ENCODE data around the gene CACNA2D2. TPM values are rescaled to one million over a fixed set of nuclear protein-coding genes. Genes with fewer than 3 reads are reported as not detected.
A peak's percentile ranks its signal among the peaks of the same experiment; 100 is the strongest.

CACNA2D2 gene
- total and polyA plus RNA-seq, 4 donors: 0.10 to 0.19 (median 0.15) TPM

DNA sequence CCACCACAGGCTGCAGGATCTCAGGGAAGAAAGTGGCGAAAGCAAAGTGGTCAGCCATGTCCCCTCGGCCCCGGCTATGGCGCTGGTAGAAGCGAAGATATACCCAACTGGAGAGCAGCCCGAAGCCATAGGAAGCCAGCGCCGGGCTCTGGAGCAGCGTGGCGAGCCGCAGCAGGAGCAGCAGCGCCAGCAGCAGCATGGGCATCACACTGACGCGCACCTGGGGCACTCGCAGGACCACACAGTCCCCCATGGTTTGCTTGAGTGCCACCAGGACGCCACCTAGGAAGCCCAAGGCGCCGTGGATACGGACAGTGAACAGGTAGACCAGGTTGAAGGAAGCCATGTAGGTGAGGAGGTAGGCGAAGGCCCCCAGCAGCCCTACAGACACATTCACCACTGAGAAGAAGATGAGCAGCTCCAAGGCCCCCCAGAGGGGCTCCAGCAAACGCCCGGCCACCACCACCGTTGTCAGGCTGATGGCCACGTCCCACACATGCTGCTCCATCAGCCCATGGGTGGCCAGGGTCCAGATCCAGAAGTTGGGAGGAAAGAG is 145.0 kb downstream of the CACNA2D2 start:
- H3K4me3 ChIP-seq (ENCODE audit: low read depth in 1 of 3, low read length in 3 of 3): peak overlapping the region; percentile 77 to 84 (median 81)
- no peak for DNase-seq (ENCODE audit: low spot score)
- peaks cover 16 to 59% (median 41%) of the 10 kb centered on the region in 4 donors for H3K4me1 ChIP-seq (ENCODE audit: control insufficient read depth in 4 of 4, insufficient read depth in 4 of 4, low read length in 3 of 4)
- WGBS: 57% methylated on average over 24 of the region's 24 CpGs
- peak overlapping the region; percentile 59 to 87 for H3K27ac ChIP-seq (ENCODE audit: low read depth in 1 of 2, low read length in 2 of 2)
- H3K9ac ChIP-seq (ENCODE audit: low read depth in 1 of 2, low read length in 2 of 2): peak overlapping the region; percentile 54 to 99
- H3K9me3 ChIP-seq (ENCODE audit: control insufficient read depth in 4 of 4, low read length in 3 of 4): no peaks in the 10 kb centered on the region
- no peaks in the 10 kb centered on the region for H3K27me3 ChIP-seq (ENCODE audit: control insufficient read depth in 4 of 4, insufficient read depth in 4 of 4, low read length in 3 of 4)
- TF ChIP-seq HNF4G (IDR thresholded peaks at IDR 0.05) (no peak), JUND (IDR thresholded peaks at IDR 0.05) (no peak), EGR1 (IDR thresholded peaks at IDR 0.05; ENCODE audit: low read depth in 2 of 2) (no peak), NR2F2 (IDR thresholded peaks at IDR 0.05) (no peak), RXRA (IDR thresholded peaks at IDR 0.05) (no peak), SP1 (IDR thresholded peaks at IDR 0.05) (no peak), GABPA (IDR thresholded peaks at IDR 0.05 in 1 of 2, conservative IDR thresholded peaks at IDR 0.05 in 1 of 2) (no peak), YY1 (IDR thresholded peaks at IDR 0.05) (no peak), TAF1 (conservative IDR thresholded peaks at IDR 0.05) (no peak), FOXA1 (IDR thresholded peaks at IDR 0.05) (no peak), HNF4A (conservative IDR thresholded peaks at IDR 0.05) (no peak), FOXA2 (IDR thresholded peaks at IDR 0.05) (no peak), RAD21 (IDR thresholded peaks at IDR 0.05) (no peak)
- TF ChIP-seq, protein P1, sequence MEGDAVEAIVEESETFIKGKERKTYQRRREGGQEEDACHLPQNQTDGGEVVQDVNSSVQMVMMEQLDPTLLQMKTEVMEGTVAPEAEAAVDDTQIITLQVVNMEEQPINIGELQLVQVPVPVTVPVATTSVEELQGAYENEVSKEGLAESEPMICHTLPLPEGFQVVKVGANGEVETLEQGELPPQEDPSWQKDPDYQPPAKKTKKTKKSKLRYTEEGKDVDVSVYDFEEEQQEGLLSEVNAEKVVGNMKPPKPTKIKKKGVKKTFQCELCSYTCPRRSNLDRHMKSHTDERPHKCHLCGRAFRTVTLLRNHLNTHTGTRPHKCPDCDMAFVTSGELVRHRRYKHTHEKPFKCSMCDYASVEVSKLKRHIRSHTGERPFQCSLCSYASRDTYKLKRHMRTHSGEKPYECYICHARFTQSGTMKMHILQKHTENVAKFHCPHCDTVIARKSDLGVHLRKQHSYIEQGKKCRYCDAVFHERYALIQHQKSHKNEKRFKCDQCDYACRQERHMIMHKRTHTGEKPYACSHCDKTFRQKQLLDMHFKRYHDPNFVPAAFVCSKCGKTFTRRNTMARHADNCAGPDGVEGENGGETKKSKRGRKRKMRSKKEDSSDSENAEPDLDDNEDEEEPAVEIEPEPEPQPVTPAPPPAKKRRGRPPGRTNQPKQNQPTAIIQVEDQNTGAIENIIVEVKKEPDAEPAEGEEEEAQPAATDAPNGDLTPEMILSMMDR (IDR thresholded peaks at IDR 0.05; ENCODE audit: low read depth, low read length, missing input control): no peak
- TF ChIP-seq, protein P2, sequence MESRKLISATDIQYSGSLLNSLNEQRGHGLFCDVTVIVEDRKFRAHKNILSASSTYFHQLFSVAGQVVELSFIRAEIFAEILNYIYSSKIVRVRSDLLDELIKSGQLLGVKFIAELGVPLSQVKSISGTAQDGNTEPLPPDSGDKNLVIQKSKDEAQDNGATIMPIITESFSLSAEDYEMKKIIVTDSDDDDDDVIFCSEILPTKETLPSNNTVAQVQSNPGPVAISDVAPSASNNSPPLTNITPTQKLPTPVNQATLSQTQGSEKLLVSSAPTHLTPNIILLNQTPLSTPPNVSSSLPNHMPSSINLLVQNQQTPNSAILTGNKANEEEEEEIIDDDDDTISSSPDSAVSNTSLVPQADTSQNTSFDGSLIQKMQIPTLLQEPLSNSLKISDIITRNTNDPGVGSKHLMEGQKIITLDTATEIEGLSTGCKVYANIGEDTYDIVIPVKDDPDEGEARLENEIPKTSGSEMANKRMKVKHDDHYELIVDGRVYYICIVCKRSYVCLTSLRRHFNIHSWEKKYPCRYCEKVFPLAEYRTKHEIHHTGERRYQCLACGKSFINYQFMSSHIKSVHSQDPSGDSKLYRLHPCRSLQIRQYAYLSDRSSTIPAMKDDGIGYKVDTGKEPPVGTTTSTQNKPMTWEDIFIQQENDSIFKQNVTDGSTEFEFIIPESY (IDR thresholded peaks at IDR 0.05): no peak
- TF ChIP-seq, protein P3, sequence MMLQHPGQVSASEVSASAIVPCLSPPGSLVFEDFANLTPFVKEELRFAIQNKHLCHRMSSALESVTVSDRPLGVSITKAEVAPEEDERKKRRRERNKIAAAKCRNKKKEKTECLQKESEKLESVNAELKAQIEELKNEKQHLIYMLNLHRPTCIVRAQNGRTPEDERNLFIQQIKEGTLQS (IDR thresholded peaks at IDR 0.05): no peak
- TF ChIP-seq, protein P4, sequence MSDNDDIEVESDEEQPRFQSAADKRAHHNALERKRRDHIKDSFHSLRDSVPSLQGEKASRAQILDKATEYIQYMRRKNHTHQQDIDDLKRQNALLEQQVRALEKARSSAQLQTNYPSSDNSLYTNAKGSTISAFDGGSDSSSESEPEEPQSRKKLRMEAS (IDR thresholded peaks at IDR 0.05): no peak
- TF ChIP-seq, protein P5, sequence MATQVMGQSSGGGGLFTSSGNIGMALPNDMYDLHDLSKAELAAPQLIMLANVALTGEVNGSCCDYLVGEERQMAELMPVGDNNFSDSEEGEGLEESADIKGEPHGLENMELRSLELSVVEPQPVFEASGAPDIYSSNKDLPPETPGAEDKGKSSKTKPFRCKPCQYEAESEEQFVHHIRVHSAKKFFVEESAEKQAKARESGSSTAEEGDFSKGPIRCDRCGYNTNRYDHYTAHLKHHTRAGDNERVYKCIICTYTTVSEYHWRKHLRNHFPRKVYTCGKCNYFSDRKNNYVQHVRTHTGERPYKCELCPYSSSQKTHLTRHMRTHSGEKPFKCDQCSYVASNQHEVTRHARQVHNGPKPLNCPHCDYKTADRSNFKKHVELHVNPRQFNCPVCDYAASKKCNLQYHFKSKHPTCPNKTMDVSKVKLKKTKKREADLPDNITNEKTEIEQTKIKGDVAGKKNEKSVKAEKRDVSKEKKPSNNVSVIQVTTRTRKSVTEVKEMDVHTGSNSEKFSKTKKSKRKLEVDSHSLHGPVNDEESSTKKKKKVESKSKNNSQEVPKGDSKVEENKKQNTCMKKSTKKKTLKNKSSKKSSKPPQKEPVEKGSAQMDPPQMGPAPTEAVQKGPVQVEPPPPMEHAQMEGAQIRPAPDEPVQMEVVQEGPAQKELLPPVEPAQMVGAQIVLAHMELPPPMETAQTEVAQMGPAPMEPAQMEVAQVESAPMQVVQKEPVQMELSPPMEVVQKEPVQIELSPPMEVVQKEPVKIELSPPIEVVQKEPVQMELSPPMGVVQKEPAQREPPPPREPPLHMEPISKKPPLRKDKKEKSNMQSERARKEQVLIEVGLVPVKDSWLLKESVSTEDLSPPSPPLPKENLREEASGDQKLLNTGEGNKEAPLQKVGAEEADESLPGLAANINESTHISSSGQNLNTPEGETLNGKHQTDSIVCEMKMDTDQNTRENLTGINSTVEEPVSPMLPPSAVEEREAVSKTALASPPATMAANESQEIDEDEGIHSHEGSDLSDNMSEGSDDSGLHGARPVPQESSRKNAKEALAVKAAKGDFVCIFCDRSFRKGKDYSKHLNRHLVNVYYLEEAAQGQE (IDR thresholded peaks at IDR 0.05): no peak
- peaks cover 10 to 20% (median 13%) of the 10 kb centered on the region in 4 donors for H3K36me3 ChIP-seq (ENCODE audit: control insufficient read depth in 4 of 4, insufficient read depth in 3 of 4, low read depth in 1 of 4, low read length in 3 of 4)

Data from liver (tissue), 9 donors.